NOMO-1 treated with DMSO at 0.1 percent for 48 hours (cell line): ENCODE data around the gene NEMF.
"Not testable (repeated sequence)": the region's sequence is repeated elsewhere in the genome, so short reads cannot be mapped to it uniquely, and the experiment has no call there.

Source experiments
- DNase-seq: peaks from one replicate; lab custom pipeline; 2025; ENCODE audit not compliant: unreplicated experiment; lab: John Stamatoyannopoulos, UW

NEMF gene

GRCh38 chr14:49852301-49853157 is at the start of gene NEMF:
TSS of gene NEMF (minus strand) at chr14:49852788. CDS start at chr14:49852753, 35 bp downstream.
- peak; percentile 84 for DNase-seq

GRCh38 chr14:49900973-49901372 is 48.4 kb upstream of the NEMF start:
- no peak for DNase-seq

DNA sequence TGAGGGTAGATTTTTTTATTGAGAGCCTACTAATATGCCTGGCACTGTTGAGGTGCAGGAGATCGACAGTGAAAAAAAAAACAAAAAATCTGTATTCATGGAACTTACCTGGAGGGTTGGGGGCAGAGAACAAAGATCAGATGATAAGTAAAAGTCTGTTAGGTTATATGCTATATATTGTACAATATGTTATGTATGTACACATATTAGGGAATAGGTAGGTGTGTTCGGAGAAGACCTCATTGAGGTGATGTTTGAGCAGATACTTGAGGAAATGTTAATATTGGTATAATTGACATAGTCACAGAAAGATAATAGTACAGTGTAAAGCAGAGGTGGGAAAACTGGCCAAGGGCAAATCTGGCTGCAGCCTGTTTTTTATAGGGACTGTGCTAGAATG is 45.9 kb upstream of the NEMF start:
- no peak for DNase-seq

- no peak for DNase-seq
These were observed 45.4 kb upstream of the NEMF start for GRCh38 chr14:49897965-49898364.

DNA sequence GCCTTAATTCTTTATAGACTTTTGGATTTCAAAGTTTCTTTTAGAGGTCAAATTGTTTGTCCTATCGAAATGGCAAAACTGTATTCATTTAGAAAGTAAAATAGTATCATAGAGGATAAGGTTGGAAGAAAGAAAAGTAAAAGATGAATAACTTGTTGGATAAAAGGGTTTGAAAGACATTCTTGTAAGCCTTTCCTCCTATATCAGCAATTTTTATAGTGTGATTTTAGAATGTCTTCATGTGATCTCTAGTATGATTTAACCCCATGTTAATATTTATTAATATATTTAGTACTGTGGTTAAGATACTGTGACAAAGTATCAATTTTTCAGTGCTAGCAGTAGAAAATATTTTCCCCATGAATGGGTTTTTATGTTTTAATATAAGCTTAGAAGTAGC is 44.8 kb upstream of the NEMF start:
- DNase-seq = no peak

DNA sequence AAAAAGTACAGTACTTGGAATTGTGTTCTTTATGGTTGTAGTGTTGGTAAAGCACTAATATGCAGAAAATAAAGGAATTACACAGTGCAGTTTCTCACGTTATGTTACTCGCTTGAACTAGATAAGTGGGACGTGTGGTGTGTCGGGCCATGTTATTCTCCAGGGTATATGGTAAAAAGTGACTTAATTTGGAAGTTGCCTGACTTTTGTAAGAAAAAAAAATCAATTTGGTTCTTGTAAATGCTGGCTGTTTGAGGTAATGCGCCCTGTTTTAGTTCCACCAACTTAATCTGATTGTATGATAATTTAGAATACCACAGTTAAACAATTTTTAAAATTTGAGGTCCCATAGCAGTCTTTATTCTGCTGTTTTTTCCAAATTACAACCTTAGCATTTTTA is 44.4 kb upstream of the NEMF start:
- no peak for DNase-seq

DNA sequence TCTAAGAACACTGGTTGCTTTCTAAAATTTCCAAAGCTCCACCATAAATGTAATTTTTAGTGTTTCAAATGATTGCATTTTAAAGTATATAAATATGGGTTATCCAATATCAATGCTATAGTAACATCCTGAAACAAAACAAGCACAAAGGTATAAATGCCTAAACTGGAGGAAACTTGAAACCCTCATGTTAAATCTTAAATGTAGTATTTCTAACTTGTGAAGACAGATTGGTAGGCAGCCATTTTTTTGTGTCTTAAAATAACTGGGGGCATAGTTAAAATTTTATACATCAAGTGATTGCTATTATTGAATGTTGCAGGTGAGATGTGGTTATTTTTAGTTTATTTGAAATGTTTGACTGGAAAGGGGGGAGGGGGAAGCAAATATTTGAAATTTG is 43.7 kb upstream of the NEMF start:
- DNase-seq = not testable (repeated sequence)

DNA sequence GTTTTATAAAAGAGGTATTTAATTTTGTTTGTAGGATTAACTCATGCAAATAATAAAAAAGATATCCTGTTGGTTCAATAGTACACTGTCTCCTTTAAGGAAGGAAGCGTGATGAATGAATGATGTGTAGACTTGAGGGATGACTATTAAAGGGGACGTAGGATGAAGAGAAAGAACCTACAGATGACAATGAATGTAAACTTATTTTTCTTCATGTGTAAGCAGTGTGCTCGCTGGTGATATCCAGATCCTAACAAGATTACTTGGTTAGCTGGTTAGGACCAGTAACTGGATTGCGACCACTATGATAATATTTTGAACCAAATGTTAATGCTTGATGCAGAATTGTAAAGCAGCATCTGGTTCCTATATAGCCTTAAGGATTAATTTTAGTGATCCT is 42.9 kb upstream of the NEMF start:
- DNase-seq = peak; percentile 50

- peak; percentile 30 for DNase-seq
These were observed 41.9 kb upstream of the NEMF start for GRCh38 chr14:49894214-49895107.

DNA sequence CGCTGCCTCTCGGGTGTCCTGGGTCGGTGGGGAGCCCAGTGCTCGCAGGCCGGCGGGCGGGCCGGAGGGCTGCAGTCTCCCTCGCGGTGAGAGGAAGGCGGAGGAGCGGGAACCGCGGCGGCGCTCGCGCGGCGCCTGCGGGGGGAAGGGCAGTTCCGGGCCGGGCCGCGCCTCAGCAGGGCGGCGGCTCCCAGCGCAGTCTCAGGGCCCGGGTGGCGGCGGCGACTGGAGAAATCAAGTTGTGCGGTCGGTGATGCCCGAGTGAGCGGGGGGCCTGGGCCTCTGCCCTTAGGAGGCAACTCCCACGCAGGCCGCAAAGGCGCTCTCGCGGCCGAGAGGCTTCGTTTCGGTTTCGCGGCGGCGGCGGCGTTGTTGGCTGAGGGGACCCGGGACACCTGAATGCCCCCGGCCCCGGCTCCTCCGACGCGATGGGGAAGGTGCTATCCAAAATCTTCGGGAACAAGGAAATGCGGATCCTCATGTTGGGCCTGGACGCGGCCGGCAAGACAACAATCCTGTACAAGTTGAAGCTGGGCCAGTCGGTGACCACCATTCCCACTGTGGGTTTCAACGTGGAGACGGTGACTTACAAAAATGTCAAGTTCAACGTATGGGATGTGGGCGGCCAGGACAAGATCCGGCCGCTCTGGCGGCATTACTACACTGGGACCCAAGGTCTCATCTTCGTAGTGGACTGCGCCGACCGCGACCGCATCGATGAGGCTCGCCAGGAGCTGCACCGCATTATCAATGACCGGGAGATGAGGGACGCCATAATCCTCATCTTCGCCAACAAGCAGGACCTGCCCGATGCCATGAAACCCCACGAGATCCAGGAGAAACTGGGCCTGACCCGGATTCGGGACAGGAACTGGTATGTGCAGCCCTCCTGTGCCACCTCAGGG is 41.0 kb upstream of the NEMF start:
- peak; percentile 41 for DNase-seq

DNA sequence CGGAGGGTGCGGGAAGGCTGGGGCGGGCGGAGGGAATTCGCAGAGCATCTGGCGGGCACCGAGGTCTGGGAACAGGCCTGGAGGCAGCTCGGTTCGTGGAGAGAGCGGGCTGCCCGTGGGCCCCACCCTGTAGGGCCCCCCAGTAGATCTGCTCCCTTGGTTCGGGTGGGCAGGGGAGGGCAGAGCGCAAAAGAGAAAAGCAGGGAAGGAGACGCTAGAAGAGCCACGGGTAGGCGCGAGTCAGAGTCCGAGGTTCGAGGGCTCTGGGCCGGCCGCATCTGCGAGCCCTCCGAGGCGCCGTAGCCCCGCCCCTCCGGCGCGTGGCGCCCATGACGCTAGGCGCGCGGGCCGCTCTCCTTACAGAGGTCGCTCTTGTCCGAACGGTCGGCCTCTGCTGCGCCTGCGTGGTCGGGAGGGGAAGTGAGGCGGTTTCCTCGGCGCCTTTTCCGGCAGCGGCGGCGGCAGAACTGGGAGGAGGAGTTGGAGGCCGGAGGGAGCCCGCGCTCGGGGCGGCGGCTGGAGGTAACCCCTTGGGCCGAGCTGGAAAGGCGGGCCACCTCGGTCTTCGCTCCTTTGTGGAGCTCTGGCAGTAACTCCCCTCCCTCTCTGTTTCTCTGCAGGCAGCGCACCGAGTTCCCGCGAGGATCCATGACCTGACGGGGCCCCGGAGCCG is 40.2 kb upstream of the NEMF start, which contains the start of gene ARF6:
ARF6 (plus strand) TSS at position 447 of the 673 bp plus-strand sequence. CDS start 655 bp downstream, outside the sequence.
- peak; percentile 95 for DNase-seq

DNA sequence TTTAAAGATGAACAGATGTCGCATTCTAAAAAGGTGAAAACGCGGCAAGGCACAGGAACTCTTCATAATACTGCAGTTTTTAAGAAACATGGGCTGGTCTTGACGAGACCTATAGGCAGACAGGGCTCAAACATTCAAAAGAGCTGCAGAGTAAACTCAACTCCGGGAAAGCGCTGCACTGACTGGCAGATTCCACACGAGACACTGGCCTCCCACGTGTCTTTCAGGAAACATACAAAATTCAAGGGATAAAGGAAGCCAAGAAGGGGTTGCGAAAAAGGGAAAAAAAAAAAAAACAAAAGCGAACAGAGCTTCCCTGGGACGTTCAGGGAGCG is 39.7 kb upstream of the NEMF start:
- peak; percentile 78 for DNase-seq

- DNase-seq = no peak
These were observed 35.7 kb upstream of the NEMF start for GRCh38 chr14:49888293-49888692.

DNA sequence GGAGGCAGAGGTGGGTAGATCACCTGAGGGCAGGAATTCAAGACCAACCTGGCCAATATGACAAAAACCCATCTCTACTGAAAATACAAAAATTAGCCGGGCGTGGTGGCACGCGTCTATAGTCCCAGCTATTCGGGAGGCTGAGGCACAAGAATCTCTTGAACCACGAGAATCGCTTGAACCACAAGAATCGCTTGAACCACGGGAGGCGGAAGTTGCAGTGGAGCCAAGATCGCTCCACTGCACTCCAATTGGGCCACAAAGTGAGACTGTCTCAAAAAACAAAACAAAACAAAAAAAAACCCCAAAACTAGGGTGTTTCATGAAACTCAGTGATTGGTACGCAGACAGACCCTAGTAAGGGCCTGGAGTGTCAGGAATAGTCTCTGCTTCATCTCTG is 33.9 kb upstream of the NEMF start:
- DNase-seq = no peak

DNA sequence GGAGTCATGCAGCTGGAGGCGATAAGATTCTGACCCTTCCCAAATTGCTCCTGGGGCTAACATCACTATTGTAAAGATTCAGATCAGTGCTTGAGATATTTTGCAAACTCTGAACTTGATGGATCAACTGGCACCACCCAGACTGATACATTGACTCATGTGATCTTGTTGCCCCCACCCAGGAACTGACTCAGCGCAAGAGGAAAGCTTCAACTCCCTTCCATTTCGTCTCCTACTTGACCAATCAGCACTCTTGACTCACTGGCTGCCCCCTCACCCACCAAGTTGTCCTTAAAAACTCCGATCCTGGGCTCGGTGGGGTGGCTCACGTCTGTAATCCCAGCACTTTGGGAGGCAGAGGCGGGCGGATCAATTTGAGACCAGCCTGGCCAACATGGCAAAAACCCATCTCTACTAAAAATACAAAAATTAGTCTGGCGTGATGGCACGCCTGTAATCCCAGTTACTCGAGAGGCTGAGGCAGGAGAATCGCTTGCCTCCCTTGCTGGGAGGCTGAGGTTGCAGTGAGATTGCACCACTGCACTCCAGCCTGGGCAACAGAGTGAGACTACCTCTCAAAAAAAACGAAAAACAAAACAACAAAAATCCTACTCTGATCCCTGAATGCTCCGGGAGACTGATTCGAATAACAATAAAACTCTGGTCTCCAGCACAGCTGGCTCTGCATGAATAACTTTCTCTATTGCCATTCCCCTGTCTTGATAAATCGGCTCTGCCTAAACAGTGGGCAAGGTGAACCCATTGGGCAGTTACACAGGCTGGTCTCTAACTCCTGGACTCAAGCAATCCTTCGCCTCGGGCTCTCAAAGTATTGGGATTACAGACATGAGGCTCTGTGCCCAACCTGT is 30.5 kb upstream of the NEMF start:
- DNase-seq = no peak

- DNase-seq = no peak
These were observed 28.9 kb upstream of the NEMF start for GRCh38 chr14:49881350-49882001.

- peak; percentile 29 for DNase-seq
These were observed 27.9 kb upstream of the NEMF start for GRCh38 chr14:49880267-49881064.

DNA sequence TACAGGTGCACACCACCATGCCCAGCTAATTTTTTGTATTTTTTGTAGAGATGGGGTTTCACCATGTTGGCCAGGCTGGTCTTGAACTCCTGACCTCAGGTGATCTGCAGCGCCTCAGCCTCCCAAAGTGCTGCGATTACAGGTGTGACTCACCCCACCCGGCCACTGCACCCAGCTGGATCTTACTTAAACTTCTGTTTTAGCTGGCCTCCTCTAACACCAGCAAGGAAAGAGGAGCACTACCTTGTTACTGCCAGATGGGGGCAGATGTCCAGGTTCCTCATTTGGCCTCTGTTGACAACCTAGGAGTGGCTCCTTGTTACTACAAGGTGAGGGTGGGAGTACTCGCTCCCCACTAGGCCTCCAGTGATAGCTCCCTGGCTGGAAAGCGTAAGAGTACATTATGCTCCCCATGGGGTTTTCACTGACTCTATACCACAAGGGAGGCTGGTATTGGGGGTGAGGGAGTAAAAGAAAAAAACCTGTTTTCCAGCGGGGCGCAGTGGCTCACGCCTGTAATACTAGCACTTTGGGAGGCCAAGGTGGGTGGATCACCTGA is 27.1 kb upstream of the NEMF start:
- DNase-seq = peak; percentile 90
